ENCODE measurements around the gene SGIP1.

- TF ChIP-seq GATA3 (IDR thresholded peaks at IDR 0.05; ENCODE audit: low read depth, low read length) (no peak), GATA2 (IDR thresholded peaks at IDR 0.05; ENCODE audit: low read depth, low read length) (no peak)
Measured at GRCh38 chr1:66506991-66507390, 27.0 kb upstream of the SGIP1 start.

Measured in SH-SY5Y (cell line).